Stimulated activated naive CD4-positive, alpha-beta T cell treated with Interleukin-2 at 50 U/mL for 16 hours (primary cell): ENCODE data around the gene RBCK1.
A peak's percentile ranks its signal among the peaks of the same experiment; 100 is the strongest.
"Not testable (repeated sequence)": the region's sequence is repeated elsewhere in the genome, so short reads cannot be mapped to it uniquely, and the experiment has no call there.

Experiments used
- DNase-seq: peaks from one replicate; lab custom pipeline; 2025; lab: John Stamatoyannopoulos, UW

RBCK1 gene

GRCh38 chr20:407953-408842 is at the start of gene RBCK1:
Gene RBCK1 (plus strand): TSS chr20:408299. CDS start chr20:408758, 459 bp downstream.
- peak; percentile 83 for DNase-seq

GRCh38 chr20:358891-359555 is 49.1 kb upstream of the RBCK1 start:
- DNase-seq, result no peak

- DNase-seq, result no peak
Measured at GRCh38 chr20:361561-361960, 46.5 kb upstream of the RBCK1 start.

DNA sequence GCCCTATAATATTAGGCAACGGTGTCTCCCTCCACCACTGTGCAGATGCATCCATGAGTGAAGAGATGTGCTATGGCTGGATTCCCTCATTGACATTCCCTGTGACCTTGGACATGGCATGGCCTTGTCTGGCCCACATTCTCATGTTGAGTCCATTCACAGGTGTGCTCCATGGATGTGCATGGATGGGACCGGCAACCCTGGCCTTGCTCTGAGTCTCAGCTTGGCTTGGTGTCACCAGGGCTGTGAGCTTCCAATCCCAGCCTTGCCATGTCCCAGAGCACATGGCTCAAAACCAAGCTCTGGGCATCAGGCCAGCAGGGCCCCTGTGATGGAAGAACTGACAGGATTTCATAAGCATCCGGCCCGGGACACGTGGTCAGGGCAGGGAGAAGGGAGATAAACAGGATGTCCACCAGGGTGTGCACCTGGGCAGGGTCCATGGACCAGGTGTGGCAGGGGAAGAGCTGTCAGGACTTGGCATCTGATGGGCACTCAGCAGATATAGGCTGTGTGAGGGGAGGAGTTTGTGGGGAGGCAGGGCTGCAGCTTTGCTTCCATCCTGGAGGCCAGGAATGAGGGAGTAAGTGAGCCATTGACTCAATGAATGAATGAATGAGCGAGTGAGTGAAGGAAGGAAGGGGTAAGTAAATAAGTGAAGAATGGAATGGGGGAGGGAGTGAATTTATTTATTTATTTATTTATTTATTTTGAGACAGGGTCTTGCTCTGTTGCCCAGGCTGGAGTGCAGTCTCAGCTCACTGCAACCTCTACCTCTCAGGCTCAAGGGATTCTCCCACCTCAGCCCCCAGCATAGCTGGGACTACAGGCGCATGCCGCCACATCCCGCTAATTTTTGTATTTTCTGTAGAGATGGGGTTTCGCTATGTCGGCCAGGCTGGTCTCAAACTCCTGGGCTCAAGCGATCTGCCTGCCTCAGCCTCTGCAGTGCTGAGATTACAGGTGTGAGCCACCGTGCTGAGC is 45.5 kb upstream of the RBCK1 start:
- DNase-seq, result peak; percentile 44

- no peak for DNase-seq
Measured at GRCh38 chr20:363319-364078, 44.6 kb upstream of the RBCK1 start.

- no peak for DNase-seq
Measured at GRCh38 chr20:364905-365794, 42.9 kb upstream of the RBCK1 start.

DNA sequence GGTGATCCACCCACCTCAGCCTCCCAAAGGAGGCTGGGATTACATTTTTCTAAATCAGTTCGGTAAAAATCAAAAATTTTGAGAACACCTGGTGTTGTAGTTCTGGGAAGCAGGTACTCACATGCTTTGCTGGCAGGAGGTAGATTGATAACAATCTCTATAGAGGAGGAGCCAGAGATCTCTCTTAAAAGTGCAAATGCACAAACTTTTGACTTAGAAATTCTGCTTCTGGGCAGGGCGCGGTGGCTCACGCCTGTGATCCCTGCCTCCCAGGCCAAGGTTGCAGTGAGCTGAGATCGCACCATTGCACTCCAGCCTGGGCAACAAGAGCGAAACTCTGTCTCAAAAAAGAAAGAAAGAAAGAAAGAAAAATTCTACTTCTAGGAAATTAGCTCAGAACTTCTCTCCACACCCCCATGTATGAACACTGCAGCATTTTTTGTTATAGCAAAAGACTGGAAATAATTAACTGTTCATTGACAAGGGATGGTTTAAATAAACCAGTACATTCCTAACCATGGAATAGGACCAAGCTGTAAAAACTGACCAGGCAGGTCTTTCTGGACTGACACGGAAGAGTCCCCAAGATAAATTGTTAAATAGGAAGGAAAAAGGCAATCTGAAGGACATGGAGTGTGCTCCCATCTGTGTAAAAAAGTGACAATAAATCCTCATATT is 41.9 kb upstream of the RBCK1 start:
- no peak for DNase-seq

GRCh38 chr20:366719-367485 is 41.2 kb upstream of the RBCK1 start:
- DNase-seq, result no peak

DNA sequence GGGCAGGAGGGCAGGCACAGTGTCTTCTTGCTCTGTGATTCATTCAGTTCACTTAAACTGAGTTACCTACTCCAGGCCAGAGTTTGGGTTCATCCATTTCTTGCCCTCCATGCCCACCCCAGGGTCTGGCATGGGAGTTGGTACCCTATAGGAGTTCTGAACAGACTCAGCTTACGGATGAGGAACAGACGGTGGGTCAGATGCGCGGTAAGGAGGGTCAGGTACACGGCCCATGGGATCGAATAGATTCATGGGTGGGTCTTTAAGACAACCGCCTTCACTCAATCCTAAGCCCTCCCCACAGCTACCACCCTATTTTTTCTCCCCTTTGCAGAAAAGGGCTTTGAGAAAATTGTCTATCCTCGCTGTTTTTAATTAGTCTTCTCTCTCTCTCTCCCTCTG is 40.6 kb upstream of the RBCK1 start:
- DNase-seq, result no peak

DNA sequence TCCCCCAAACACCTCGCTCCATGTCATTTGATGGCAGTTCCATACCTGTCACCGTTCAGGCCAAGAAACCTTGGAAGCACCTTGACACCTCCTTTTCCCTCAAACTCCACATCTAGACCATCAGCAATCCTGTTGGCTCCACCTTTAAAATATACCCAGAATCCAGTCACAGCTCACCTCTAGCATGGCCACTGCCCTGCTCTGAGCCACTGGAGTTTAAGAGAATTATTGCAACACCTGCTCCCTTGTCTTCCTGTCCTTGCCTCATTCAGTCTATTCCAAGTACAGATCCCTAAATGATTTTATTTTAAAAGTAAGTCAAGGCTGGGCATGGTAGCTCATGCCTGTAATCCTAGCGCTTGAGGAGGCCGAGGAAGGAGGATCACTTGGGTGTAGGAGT is 39.2 kb upstream of the RBCK1 start:
- no peak for DNase-seq

DNA sequence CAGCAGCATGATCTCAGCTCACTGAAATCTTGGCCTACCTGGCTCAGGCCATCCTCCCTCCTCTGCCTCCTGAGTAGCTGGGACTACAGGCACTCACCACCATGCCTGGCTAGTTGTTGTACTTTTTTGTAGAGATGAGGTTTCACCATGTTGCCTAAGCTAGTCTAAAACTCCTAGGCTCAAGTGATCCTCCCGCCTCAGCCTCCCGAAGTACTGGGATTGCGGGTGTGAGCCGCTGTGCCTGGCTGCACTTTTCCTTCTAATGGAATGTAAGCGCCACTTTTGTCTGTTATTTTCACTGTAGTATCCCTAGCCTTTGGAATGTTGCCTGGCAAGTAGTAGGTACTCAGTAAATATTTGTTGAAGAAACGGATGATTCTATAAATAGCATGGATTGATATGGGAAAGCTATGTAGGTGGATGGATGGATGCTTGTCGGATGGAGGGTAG is 37.9 kb upstream of the RBCK1 start:
- DNase-seq, result no peak

- no peak for DNase-seq
Measured at GRCh38 chr20:370977-371754, 36.9 kb upstream of the RBCK1 start.

- no peak for DNase-seq
Measured at GRCh38 chr20:371755-372542, 36.1 kb upstream of the RBCK1 start.

DNA sequence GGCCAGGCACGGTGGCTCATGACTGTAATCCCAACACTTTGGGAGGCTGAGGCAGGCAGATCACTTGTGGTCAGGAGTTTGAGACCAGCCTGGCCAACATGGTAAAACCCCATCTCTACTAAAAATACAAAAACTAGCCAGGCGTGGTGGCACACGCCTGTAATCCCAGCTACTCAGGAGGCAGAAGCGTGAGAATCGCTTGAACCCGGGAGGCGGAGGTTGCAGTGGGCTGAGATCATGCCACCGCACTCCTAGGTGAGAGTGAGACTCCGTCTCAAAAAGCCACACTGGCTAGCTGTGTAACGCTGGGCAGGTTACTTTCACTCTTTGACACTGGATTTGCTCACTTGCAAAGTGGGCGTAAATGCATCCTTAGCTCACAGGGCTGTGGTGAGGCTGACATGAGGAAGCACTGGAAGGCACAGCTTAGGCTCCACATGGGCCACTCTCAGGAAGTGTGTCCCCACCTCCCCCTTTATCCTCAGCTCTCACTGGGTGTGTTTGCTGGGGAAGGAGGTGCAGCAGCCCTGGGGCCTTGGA is 35.5 kb upstream of the RBCK1 start:
- DNase-seq, result not testable (repeated sequence)

DNA sequence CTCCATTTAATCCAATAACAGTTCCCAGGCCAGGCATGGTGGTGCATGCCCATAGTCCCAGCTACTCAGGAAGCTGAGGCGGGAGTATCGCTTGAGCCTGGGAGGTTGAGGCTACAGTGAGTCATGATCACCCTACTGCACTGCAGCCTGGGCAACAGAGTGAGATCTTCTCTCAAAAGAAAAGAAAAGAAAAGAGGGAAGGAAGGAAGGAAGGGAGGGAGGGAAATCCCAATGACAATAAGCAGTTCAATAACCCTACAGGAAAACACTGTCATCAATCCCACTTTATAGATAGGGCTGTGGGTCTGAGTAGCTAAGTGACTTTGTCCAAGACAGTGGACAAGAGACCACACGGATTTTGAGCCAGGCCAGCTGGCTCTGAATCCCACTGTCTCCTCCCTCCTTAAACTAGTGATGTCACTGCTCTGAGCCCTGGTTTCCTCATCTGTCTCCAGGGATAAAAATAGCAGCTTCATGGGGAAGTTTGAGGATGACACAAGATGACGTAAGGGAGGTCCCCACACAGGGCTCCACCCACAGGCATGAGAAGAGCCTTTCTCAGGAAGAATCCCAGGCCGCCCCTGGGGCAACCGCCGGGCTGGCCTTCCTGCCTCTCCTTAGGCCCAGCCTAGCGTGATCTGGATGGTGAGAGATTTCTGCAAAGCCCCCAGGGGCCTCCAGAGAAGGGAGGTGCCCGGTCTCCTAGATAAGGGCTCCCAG is 34.8 kb upstream of the RBCK1 start:
- DNase-seq, result no peak

DNA sequence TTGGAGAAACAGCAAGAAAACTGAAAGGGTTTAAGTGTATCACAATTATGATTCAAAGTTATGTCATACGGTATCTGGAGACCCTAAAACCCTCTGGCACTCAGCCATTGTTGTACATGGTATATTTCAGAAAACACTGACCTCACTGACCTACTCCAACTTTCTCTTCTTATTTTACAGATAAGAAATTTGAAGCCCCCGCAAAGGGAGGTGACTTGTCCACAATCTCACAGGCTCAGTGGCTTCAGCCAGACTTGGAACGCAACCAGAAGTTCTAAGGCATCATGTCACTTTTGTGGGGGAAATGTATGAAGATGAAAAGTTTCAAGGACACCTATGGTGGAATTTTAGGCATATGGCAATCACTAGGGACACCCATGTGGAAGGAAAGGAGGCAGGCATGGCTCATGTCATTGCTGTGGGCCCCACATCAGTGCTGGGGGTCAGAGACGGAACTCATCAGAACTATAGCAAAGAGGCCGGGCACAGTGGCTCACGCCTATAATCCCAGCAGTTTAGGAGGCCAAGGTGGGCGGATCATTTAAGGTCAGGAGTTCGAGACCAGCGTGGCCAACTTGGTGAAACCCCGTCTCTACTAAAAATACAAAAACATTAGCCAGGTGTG is 32.7 kb upstream of the RBCK1 start:
- no peak for DNase-seq
